GM18868 (cell line): ENCODE results near the gene TMEM131.
"Not testable (repeated sequence)": the region's sequence is repeated elsewhere in the genome, so short reads cannot be mapped to it uniquely, and the experiment has no call there.

ENCODE experiments used
- ATAC-seq: cut with Tn5 transposase; IDR thresholded peaks from one replicate; pipeline ENCODE4 v1.9.1; 2021; ENCODE audit warnings: mild to moderate bottlenecking, moderate library complexity; ENCODE audit not compliant: unreplicated experiment

The TMEM131 gene

DNA sequence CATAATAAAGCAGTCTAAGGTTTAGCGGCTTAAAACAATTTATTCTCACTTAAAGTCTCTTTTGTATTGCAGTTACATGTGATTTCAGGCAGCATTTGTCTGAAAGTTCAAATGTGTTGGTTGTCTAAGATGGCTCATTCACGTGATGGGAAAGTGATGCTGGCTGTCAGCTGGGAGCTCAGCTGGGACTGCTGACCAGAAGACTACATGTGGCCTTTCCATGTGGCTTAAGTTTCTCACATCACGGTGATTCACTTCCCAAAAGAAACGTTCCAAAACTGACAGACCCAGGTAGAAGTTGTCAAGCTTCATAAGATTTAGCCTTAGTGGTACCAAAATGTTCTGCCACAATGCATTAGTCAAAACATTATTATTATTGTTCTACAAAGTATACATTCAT lies 76.9 kb downstream of the TMEM131 start:
- ATAC-seq = no peak

DNA sequence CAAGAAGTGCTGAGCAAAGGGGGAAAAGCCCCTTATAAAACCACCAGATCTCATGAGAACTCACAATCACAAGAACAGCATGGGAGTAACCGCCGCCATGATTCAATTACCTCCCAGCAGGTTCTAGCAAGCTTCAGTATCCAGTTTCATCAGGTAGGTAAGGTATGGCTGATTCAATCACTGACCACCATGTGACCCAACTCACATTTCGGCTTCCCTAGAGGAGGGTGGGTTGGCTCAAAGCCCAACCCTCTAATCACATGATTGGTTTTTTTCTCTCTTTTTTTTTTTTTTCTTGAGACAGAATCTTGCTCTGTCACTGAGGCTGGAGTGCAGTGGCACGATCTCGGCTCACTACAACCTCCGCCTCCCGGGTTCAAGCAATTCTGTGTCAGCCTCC lies 78.1 kb downstream of the TMEM131 start:
- not testable (repeated sequence) for ATAC-seq

GRCh38 chr2:97914691-97915213 lies 81.0 kb downstream of the TMEM131 start:
- no peak for ATAC-seq

- no peak for ATAC-seq
Measured at GRCh38 chr2:97913846-97914245, 81.9 kb downstream of the TMEM131 start.

DNA sequence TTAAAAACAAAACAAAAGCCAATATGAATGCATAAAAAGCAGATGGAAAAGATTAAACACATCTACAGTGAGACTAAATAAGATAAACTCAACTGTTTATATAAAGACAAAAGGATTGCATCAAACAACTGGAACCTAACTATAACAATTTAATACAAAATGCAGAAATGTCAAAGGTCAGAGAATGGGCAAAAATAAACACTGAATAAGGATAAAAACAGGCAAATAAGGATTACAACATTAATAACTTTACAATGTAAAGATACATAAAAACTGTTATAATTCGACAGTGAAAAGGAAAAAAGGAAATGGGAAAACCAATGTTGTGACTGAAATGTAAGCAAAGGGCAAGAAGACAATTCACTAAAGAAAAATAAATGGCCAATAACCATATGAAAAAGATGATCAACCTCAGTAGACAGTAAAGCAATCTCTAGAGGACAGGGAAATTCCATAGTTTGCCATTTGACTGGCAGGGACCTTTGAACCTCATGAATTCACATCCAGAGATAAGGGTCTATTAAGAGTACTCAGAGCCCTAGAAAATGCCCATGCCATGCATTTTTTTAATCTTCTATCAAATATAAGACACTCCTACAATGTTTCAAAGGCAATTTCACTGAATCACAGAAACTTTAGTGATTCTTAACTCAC lies 83.7 kb downstream of the TMEM131 start:
- ATAC-seq = no peak

DNA sequence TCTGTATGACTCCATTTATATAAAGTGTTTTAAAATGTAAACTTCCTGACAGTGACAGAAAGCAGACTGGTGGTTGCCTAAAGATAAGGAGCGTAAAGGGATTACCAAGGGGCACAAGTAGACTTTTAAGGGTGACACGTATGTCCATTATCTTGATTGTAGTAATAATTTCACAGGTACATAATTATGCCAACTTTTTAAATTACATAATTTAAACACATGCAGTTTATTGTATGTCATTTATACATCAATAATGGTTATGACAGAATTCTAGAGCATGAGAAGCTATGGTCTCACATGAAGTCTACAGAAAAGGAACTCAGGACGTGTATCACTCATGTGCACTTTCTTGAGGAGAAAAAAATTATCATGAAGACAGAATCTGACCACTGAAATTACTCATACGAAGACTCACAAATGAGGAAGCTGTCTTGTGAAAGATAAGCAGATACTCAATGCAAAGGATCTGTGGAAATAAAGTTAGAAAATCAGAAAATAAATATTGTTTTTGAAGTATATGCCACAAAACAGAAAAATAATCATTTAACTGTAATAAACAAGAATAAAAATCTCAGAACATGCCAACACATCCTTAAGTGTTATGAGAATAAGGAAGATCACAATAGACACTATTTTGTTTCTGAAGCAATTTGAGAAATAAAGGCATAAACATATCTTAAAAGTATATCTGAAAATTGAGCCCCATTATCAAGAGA lies 84.4 kb downstream of the TMEM131 start:
- peak; percentile 65 for ATAC-seq

GRCh38 chr2:97910403-97911205 lies 85.1 kb downstream of the TMEM131 start:
- ATAC-seq = no peak

GRCh38 chr2:97908208-97908676 lies 87.5 kb downstream of the TMEM131 start:
- no peak for ATAC-seq

DNA sequence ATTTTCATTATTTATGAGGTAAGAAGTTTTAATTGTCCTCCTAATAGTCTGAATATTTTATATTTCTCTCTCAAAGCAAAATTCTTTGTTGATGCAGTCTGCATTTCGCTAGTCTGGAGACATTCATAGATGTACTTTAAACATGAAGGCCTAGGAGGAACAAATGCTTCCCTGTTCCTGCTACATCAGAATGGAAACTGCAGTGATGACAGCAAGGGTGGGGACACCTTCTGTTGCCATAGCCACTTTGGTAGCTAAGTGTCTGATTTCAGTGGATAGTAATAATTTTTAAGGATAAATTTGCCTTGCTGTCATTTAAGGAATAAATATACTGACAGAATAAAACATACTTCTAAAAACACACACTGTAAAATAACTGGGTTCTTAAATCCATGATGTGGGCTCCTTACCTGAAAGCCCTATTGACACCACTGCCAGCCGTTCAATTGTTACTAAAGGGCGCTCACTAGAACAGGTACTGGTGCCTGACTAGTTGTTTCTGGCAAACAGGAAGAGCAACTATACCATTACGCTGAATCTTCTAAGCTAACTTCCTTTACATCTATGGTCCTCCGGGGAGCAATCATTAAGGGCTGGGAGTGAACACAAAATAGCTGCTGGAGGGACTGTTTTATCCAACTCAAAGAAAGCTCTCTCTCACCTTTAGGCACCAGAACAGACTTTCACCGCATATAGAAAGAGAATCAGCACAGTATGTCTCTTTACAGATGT lies 88.2 kb downstream of the TMEM131 start:
- ATAC-seq = no peak

- no peak for ATAC-seq
Measured at GRCh38 chr2:97906307-97906706, 89.4 kb downstream of the TMEM131 start.

DNA sequence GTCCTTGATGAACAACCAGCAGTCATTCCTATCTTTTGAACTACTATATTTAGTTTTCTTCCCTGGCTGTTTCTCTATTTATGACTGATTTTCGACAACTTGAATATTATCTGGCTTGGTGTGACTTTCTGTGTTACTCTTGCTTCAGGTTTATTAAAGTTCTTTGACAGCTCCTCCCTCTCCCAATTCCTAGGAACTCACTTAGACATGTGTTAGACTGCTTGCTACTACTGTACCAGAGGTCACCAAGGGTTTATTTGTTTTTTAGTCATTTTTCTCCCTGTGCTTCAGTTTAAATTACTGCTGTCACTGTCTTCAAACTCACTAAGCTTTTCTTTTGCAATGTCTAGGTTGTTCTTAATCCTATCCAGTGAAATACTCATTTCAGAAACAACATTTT lies 90.5 kb downstream of the TMEM131 start:
- ATAC-seq = no peak

DNA sequence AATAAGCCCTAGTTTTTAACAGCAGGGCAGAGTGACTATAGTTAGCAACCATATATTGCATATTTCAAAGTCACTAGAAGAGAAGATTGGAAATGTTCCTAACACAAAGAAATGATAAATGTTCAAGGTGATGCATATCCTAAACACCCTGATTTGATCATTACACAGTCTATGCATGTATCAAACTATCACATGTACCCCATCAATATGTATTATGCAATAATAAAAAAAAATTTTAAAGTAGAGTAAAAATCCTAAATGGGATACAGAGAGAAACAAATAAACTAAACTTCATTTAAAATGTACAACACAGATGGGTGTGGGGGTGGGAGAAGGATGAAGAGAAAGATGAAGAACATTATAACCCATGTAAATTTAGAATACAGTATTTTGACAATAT lies 93.9 kb downstream of the TMEM131 start:
- no peak for ATAC-seq

GRCh38 chr2:97900806-97901205 lies 94.9 kb downstream of the TMEM131 start:
- ATAC-seq = no peak

DNA sequence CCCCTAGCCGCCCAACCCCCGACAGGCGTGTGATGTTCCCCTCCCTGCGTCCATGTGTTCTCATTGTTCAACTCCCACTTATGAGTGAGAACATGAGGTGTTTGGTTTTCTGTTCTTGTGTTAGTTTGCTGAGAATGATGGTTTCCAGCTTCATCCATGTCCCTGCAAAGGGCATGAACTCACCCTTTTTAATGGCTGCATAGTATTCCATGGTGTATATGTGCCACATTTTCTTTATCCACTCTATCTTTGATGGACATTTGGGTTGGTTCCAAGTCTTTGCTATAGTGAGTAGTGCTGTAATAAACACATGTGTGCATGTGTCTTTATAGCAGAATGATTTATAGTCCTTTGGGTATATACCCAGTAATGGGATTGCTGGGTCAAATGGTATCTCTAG lies 102.7 kb downstream of the TMEM131 start:
- ATAC-seq = not testable (repeated sequence)

DNA sequence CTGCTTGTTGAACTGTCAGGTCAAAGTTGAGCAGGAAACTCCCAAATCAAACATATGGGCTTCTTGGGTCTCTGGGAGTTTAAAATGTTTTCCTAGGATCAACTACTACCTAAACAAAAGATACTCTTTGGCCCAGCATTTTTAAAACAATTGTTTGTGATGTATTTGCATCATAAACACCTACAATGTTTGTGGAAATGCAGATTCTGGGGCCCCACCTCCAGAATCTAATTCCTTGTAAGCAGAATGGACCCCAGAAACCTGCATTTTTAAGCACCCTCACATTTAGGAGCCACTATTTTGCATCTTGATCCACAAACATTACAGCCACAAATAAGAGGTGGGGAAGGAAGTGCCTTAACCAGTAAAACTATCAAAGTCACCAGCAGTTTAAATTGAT lies 104.1 kb downstream of the TMEM131 start:
- no peak for ATAC-seq

- ATAC-seq = no peak
Measured at GRCh38 chr2:97889156-97889555, 106.6 kb downstream of the TMEM131 start.

DNA sequence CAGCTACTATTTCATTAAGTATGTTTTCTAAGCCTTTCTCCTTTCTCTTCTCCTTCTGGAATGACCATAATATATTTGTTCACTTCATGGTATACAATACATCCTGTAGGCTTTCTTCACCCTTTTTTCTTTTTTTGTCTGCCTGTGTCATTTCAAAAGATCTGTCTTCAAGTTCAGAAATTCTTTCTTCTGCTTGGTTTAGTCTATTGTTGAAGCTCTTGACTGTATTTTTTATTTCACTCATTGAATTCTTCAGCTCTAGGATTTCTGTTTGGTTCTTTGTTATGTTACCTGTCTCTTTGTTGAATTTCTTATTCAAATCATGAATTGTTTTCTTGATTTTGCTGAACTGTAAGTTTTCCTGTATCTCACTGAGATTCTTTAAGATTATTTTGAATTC lies 109.9 kb downstream of the TMEM131 start:
- no peak for ATAC-seq

GRCh38 chr2:97880334-97880733 lies 115.4 kb downstream of the TMEM131 start:
- ATAC-seq = no peak

DNA sequence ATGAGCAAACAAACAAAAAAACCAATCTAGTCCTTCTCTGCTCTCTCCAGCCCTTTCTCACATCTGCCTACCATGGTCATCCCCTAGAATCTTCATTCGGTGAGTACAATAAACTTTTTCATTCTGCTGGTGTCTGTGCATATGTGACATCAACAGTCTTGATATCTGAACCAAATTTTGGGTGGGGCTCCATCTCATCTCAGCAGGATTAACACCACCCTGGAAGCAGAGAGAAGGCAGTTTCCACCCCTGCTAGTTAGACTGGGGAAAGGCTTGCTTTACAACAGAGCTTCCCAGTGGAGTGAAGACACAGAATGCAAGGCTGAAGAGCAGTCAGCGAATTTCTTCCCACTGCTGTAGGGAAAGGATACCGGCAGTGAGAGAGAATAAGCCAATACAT lies 116.9 kb downstream of the TMEM131 start:
- ATAC-seq = no peak

DNA sequence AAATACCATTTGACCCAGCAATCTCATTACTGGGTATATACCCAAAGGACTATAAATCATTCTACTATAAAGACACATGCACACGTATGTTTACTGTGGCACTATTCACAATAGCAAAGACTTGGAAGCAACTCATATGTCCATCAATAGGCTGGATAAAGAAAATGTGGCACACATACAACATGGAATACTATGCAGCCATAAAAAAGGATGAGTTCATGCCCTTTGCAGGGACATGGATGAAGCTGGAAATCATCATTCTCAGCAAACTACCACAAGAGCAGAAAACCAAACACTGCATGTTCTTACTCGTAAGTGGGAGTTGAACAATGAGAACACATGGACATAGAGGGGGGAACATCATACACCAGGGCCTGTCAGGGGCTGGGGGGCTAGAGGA lies 117.4 kb downstream of the TMEM131 start:
- not testable (repeated sequence) for ATAC-seq
